Lower lobe of right lung (tissue), 2 donors: Measurements from ENCODE around the gene PROM1. TPM values are rescaled to one million over a fixed set of nuclear protein-coding genes. Genes with fewer than 3 reads are reported as not detected.

Experiments
- ATAC-seq, 2 donors: fragments of 200-7000 bp; cut with Tn5 transposase; one replicate each; pipeline ENCODE4 v1.9.1; 2020 to 2022; ENCODE audit warnings: mild to moderate bottlenecking in 2 of 2, moderate library complexity in 2 of 2
- DNase-seq: peaks from one replicate; pipeline ENCODE4 v3.0.0-alpha.2; 2020
- H3K27ac ChIP-seq: fragments of 200-600 bp; one replicate; pipeline ENCODE4 v1.8.0; 2022
- H3K27me3 ChIP-seq: fragments of 200-600 bp; one replicate; pipeline ENCODE4 v1.8.0; 2022; ENCODE audit warnings: low read depth
- H3K36me3 ChIP-seq: fragments of 200-600 bp; one replicate; pipeline ENCODE4 v1.8.0; 2022; ENCODE audit warnings: mild to moderate bottlenecking
- H3K4me1 ChIP-seq: fragments of 200-600 bp; one replicate; pipeline ENCODE4 v1.8.0; 2022
- H3K4me3 ChIP-seq: fragments of 200-600 bp; one replicate; pipeline ENCODE4 v1.8.0; 2022; ENCODE audit warnings: mild to moderate bottlenecking
- H3K9me3 ChIP-seq: fragments of 200-600 bp; one replicate; pipeline ENCODE4 v1.8.0; 2022
- intact Hi-C: fragments of 100-400 bp; cut with DNase I; formaldehyde crosslinking; loops from one replicate; pipeline ENCODE4 v1.11.0; 2022
- total RNA-seq: library from RNA; stranded (reverse); fragmentation: NEBNext Ultra II Directional; extraction: Animal tissue kit (Norgen Biotek cat#: 25700); gene quantifications from one replicate; pipeline ENCODE4 v1.2.1, GENCODE V29; 2021
- TF ChIP-seq, protein P1 (sequence below): fragments of 200-600 bp; IDR thresholded peaks from one replicate; pipeline ENCODE4 v1.8.0; 2022; ENCODE audit warnings: antibody characterized with exemption, mild to moderate bottlenecking
- donor health status: DM: no; HTN: yes; CAD: no; lungs with severe emphysema.

PROM1 gene
- total RNA-seq, 1 donor from 2014 or later: 10.1 TPM

DNA sequence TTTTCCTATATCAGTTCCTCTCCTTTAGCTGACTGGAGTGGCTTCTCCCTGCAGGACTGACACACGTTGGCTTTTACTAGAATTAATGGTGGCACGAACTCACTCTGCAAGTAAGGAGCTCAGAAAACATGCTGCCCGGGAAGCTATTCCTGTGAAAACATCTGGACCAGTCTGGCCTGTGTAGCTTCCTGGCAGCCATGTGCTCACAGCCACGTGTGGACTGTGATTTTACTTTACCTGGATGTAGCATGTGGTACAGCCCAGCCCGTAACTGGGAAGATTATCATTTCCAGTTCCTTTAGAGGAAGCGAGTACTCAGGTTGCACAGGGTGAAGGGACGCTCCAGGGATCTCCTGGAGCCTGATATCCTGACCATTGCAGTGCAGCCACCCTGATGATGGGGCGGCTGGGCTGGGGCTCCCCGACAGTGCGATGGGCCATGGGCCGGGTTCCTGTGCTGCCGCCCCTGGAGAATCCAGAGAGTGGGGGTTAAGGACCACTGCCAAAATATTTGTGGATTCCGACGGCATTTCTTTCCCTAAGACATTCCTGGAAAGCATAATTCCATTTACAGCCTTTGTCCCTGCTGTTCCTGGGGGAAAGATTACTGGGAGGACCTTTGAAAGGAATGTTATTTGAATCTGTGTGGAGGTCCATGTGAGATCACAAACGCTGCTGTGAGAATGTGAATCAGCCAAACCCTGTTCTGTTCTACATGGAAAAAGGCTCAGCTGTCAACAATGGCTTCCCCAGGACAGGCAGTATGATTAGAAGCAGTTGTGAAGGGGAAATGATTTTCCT, 35.0 kb downstream of the PROM1 start:
- ATAC-seq (no peak), DNase-seq (no peak)
- TF ChIP-seq, protein P1, sequence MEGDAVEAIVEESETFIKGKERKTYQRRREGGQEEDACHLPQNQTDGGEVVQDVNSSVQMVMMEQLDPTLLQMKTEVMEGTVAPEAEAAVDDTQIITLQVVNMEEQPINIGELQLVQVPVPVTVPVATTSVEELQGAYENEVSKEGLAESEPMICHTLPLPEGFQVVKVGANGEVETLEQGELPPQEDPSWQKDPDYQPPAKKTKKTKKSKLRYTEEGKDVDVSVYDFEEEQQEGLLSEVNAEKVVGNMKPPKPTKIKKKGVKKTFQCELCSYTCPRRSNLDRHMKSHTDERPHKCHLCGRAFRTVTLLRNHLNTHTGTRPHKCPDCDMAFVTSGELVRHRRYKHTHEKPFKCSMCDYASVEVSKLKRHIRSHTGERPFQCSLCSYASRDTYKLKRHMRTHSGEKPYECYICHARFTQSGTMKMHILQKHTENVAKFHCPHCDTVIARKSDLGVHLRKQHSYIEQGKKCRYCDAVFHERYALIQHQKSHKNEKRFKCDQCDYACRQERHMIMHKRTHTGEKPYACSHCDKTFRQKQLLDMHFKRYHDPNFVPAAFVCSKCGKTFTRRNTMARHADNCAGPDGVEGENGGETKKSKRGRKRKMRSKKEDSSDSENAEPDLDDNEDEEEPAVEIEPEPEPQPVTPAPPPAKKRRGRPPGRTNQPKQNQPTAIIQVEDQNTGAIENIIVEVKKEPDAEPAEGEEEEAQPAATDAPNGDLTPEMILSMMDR: no peak
- intact Hi-C loops: no loop called here
- Histone ChIP-seq H3K27me3 (peaks cover 3% of the 10 kb centered on the region), H3K4me1 (no peaks in the 10 kb centered on the region), H3K36me3 (no peaks in the 10 kb centered on the region), H3K4me3 (no peak overlapping the region), H3K27ac (no peak overlapping the region), H3K9me3 (no peaks in the 10 kb centered on the region)

GRCh38 chr4:16045687-16046086, 38.1 kb downstream of the PROM1 start:
- no peak for ATAC-seq
- no peaks in the 10 kb centered on the region for H3K36me3 ChIP-seq
- no peak overlapping the region for H3K27ac ChIP-seq
- peaks cover 3% of the 10 kb centered on the region for H3K27me3 ChIP-seq
- no peak for DNase-seq
- TF ChIP-seq, protein P1: no peak
- no peaks in the 10 kb centered on the region for H3K4me1 ChIP-seq
- intact Hi-C loops: no loop called here
- H3K9me3 ChIP-seq: no peaks in the 10 kb centered on the region
- H3K4me3 ChIP-seq: no peak overlapping the region

DNA sequence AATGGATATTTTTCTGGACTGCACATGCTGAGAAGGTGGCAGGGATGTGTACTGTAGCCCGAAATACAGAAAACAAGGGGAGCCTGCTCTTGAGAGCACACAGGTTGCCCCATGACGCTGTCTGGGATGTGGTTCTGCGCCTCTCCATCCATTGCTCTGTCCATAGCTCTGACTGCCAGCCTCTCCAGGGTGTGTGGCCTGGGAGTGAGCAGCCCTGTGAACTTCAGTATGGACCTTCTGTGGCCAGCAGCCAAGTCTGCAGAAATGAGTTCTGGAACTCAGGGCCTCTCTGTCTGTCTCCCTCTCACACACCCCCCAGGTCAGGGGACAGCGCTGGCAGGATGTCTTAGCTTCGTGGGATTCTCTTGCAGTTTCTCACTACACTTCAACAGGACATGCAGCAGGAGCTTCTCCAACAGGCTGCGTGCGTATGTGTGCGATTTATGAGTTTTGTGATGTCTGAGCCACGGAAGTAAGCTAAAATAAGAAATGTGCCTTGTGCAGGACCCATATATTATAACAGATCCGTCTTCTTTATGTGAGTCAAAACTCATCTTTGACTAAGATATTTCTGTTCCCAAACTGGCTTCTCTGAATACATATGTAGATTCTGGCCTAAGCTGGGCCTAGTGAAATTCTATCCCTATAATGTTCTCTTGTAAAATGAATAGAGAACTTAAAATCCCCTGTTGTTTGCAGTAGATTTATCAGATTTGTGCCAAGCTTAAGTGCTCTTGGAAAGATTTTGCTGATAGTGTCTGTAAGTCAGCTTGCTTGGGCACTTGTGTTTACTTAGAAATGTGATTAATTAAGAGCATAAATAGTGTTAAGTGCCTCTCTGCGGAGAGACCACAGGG, 40.0 kb downstream of the PROM1 start:
- intact Hi-C loops: no loop called here
- no peak overlapping the region for H3K4me3 ChIP-seq
- ATAC-seq (peak; percentile 38 to 74), DNase-seq (no peak)
- TF ChIP-seq, protein P1: no peak
- no peak overlapping the region for H3K27ac ChIP-seq
- H3K36me3 ChIP-seq: no peaks in the 10 kb centered on the region
- no peaks in the 10 kb centered on the region for H3K9me3 ChIP-seq
- H3K4me1 ChIP-seq: no peaks in the 10 kb centered on the region
- H3K27me3 ChIP-seq: peaks cover 2% of the 10 kb centered on the region

- peaks cover 5% of the 10 kb centered on the region for H3K4me1 ChIP-seq
- intact Hi-C loops: no loop called here
- no peak overlapping the region for H3K27ac ChIP-seq
- no peak overlapping the region for H3K4me3 ChIP-seq
- no peak for ATAC-seq
- no peaks in the 10 kb centered on the region for H3K36me3 ChIP-seq
- no peaks in the 10 kb centered on the region for H3K9me3 ChIP-seq
- TF ChIP-seq, protein P1: no peak
- DNase-seq: no peak
- no peaks in the 10 kb centered on the region for H3K27me3 ChIP-seq
These were observed 44.7 kb downstream of the PROM1 start for GRCh38 chr4:16039139-16039538.

DNA sequence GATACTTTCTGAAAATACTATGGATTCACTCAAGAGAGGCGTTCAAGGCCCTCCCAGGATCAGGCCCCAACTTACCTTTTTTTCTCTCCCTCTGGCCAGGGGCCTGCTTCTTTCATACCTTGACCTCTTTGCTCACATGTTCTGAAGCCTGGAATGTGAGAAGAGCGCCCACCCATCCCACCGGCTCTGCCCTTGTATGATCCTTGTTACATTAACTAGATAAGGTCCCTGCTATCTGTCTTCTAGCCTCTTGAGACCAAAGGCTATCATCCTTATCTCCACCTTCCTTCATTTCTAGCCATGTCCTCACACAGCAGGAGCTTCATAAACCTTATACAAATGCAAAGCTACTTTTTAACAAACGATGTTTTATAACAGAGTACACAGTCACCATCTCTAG, 45.9 kb downstream of the PROM1 start:
- TF ChIP-seq, protein P1: no peak
- no peaks in the 10 kb centered on the region for H3K36me3 ChIP-seq
- no peak for DNase-seq
- no peak overlapping the region for H3K4me3 ChIP-seq
- no peak overlapping the region for H3K27ac ChIP-seq
- intact Hi-C loops: no loop called here
- H3K9me3 ChIP-seq: no peaks in the 10 kb centered on the region
- H3K4me1 ChIP-seq: peaks cover 8% of the 10 kb centered on the region
- no peak for ATAC-seq
- no peaks in the 10 kb centered on the region for H3K27me3 ChIP-seq
